RPMI8226 (cell line): Measurements from ENCODE around the gene DRD3.

Experiments used
- DNase-seq: peaks from one replicate; pipeline ENCODE4 v3.0.0-alpha.2; 2015

DRD3 gene

DNA sequence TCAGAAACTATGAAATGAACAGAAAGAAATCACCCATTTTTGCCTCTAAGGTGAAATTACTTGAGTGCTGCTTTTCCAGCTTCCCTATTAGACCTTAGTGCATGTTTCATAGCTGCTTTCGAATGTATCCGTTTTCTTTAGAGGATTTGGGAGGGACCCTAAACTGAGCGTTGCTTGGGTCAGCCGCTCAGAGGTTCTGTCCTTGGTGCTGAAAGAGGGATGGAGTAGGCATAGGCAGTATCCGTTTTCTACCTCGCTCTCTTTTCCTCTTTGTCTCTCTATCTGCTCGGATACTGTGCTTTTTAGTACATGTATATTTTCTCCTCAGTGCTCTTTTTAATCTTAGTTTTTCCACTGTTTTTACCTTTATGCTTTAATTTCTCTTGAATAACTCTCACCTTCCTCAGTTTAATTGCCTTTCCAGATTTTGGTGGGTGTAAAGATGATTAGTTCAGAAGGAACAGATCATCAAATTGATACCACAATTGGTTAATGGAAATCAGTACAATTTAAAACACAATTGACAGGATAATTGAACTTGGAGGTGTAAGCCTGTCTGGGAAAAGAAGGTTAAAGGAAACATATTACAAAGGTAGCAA lies at the start of gene DRD3:
TSS of gene DRD3 (minus strand) at position 283 of the 599 bp plus-strand sequence. CDS start 7,060 bp downstream, outside the sequence.
- peak; percentile 42 for DNase-seq

DNA sequence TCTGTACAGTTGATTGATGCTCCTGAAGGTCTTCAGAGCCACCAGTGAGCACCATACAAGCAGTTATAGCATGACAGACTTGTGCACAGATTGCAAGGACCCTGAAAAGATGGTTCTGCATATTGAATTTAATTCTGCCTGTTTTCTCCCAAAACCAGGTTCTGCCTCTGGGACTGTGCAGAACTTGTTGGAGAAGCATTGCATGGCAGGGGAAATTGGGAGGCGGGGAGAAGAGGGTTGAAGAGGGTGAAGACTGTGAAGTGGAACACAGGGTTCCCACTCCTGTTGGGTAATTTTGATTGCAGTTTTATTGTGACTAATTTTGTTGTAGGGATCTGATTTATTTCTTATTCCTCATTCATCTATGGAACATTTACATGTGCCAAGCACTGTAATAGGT lies 48.2 kb upstream of the DRD3 start:
- DNase-seq = no peak

DNA sequence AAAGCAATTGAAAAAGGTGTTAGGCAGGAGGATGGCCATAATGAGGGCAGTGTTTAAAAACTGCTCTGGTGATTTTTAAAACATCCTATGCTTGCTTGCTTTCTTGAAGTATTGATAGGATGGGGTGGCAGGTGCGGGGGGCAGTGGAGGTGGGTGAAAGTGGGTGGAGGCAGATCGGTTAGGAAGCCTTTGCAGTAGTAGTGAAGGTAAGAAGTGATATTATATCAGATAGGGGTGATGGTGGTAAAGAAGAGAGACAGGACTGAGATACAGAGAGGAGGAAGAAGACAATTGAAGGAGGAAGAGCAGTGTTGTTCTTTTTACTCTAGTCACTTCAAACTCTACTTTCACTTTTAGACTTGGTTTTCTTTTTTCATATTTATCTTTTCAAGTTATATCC lies 47.5 kb upstream of the DRD3 start:
- DNase-seq = no peak

DNA sequence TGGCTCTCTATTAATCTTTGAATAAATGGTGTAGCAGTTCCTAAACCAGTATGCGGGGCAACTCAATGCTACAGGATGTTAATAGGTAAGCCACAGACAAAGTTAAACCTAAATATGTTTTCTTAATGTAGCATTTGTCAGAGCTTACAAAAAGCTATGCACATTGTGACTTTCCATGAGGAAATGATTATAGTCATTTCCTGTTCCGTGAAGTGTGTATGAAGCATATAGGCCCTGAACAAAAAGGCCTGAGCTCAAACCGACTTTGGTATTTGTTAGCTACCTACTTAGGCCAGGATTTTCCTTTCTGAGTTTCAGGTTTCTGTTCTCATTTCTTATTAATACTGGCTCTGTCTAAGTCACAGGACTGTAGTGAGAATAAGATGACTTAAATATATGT lies 44.3 kb upstream of the DRD3 start:
- DNase-seq = no peak

DNA sequence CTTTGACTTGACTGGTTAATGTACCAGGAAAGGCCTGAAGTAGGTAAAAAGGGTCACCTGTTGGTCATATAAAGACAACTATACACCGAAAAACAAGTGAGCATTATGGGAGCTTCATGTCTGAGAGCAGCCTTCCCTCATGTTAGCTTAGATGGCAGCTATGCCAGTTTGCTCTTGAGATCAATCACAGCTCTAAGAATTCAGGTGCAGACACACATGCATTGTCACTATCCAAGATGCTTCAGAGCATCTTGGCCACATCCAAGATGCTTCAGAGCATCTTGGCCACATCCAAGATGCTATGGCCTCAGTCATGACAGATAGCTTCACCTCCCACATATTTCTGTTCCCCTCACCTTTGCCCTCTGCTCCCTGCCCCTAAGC lies 43.0 kb upstream of the DRD3 start:
- DNase-seq = no peak

DNA sequence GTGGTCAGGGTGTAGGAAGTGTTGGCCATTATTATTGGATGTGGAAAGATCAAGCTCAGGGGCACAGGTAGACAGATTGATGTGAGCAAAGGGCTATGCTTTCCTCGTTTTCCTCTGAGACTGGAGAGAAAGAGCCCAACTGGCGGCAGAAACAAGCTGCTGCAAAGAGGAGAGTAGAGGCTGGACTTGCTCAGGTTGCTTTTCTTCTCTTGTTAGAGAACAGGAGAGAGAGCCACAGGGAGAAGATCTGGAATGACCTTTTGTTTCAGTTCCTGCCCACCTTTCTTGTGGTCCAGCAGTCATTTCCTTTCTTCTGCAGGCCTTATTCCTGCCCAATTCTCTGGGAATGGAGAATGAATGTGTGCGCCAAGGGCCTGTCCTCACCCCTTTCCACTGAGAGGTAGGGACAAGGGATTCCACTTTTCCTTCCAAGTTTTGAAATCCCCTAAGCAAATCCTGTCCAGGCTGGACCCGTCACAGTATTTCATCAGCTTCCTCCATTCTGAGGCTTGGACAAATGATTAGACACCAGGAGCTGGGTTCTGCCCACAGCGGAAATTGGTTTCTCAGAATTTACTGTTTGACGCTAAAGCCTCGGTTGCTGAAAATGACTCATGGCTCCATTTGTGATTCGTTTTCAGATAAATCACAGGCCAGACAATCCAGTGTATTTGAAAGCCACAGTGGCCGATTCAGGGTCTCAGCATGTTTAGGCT lies 42.5 kb upstream of the DRD3 start:
- DNase-seq = no peak

DNA sequence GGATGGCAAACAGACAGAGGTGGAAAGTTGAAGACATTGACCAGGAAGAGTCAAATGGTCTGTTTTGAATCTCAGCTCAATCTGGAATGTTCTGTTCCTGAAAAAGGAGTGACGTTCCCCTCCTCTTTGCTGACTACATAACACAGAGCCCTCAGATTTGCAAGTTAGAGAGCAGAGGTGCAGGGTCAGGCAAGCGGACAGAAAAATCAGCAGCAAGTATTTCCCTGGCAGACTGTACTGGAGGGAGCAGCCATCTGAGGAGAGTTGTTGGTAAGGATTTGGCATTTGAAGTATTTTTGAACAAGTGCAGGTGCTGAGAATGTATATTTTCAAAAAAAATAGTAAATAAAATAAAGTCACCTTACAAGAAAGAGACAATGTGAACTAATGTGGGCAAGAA lies 40.9 kb upstream of the DRD3 start:
- no peak for DNase-seq

DNA sequence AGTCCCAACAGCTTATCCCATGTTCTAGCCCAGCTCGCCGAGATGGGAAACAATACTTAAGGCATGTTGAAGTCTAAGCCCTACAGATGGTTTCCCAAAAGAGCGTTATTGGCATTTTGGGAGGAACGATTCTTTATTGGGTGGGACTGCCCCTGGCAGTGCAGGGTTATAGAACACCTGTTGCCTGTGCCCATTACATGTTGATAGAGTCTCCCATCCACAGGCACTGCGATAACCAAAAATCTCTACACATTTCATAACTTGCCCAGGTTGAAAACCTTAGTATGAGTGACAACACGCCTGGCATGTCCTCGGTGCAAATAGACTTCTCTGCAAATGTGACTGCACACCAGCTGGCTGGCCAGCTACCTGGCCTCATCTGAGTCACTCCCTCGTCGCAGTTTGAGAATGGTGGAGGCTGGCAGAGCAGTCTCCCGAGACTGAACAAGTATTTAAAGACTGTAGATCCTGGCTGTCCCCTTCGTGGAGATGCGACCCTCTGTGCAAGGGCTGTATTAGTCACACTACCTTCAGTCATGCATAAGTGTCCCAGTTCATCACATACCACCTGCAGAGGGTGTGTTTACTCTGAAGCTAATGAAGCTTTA lies 39.8 kb upstream of the DRD3 start:
- DNase-seq = no peak

DNA sequence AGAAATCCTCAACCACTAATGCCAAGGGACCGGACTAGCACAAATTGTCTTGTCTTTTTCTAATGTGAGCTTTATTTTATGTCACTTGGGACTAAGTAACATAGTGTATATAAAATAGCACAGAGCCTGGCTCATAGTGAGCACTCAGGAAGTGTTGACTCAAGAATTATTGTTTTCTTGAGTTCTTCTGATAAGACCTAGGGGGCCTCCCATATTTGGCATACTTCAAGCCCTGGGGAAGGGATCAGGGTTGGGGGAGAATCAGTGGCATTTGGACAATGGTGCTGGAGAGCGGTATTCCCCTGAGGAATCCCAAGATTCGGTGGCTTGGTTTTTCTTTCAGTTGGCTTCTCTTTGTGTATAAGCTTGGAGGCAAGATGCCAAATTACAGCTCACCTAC lies 39.2 kb upstream of the DRD3 start:
- no peak for DNase-seq

DNA sequence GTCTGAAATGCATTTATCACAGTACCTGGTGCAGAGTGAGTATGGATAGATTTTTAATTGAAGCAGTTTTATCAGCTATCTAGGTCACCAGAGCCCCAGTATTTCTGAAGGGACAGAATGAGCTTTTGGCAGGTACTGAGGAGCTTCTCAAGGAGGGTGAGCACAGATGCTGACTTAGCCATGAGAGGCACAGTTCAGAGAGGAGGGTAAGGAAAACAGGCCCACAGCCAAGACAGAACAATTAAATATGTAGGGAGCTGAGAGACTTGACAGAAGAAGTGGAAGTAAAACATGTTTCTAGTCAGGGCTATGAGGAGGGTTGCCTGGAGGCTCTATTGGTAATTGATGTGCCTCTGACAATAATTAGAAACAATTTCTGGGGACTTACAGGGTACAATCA lies 38.4 kb upstream of the DRD3 start:
- no peak for DNase-seq

DNA sequence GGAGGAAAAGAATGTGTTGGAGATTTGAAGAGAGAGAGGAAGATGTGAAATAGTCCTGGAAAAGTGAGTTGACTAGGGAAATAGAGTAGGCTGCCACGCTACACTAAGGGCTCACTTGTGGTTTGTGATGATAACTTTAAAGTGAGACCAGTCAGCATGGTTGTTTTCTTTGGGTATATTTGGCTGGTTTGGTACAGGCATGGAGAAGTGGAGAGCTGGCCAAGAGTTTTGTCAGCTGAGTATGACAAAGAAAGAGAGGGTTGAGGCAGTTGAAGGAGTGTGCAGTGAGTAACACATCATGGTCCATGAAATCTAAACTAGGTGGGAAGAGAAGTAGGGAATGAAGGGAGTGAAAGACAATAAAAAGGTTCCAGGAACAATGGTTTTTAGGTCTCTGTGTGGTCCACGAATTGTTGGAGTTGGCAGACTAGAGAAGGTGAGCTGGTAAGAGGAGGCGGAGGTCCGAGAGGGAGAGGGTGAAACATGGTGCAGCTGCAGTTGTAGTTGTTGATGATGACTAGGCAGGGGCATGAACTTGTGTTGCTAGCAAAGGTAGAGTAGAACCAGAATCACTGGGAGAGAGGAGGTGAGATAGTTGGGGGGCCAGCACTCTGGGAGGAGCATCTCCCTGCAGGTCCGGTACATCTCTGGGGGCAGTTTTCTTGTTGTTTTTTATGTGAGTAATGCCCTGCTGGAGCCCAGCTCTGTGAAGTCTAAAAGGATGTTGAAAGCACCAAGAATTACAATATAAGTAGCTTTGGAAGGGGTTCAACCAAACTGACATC lies 37.5 kb upstream of the DRD3 start:
- DNase-seq = no peak

DNA sequence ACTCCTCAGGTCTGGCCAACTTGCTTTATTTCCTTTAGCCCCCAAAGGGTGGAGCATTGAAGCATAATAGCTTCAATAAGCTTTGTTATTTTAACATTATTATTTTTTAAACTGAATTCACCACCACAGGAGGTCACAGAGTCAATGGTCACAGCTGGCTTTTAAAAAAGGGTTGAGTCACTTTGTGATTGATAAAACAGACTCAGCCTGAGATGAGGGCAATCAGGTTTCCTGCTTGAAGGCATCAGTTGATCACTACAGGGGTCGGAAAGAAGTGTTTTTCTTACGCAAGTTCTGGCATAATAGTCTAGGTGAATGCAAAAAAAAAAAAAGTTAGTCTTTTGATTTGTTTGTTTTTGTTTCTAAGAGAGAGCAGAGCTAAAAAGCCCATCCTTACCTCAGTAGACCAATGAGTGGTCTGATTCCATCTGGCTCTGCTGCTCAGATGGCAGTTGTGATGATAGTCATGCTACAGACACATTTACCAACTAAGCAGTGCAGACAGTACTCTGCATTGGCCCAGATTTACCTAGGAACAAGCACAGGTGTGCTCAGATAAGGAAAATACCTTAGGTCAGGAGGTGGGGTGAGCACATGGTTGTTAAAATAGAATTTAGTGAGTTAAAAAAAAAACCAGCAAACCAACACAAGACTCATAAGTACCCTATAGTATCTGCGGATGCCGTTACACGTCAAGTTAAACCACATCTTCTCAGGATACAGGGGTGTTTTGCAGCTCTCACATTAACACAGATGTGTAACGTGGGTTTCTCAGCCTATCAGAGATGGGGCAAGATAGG lies 35.9 kb upstream of the DRD3 start:
- DNase-seq = no peak

DNA sequence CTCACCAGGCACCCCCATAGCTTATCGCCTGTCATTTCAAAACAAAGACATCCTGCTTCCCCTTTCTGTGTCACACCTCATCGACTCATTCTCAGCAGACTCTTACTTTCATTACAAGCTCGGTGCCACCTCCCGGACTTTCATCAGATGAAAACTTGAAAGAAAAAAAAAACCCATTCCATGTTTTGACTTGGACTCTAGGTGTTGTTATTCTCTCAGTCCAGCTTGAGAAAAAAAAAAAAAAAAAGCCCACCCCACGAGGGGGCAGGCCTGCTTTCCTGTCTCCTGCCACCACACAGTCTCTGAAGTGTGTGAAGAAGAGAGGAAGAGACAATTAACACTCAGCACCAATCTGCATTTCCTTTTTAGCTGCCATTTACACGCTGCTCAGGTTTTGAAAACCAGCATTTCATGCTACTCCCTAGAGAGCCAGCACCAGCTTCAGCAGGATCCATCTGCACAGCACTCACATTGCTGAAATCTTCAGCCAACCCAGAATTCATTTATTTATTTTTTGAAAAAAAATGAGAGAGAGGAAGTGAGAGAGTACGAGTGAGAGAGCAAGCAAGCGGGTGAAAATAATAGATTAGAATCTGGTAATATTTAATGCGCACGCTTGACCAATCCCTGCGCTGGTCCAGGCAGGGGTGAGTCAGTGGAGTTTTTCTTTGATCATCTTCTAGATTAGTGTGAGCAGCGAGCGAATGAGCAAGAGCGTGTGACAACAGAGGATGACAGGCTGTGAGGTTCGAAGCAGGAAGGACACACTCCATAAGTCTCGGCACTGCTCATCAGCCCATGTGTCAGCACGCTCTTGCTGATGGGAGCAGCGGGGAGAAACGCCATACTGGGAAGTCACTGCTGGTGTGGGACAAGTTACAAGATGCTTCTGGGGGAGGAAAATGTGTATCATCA lies 35.0 kb upstream of the DRD3 start:
- peak; percentile 9 for DNase-seq

DNA sequence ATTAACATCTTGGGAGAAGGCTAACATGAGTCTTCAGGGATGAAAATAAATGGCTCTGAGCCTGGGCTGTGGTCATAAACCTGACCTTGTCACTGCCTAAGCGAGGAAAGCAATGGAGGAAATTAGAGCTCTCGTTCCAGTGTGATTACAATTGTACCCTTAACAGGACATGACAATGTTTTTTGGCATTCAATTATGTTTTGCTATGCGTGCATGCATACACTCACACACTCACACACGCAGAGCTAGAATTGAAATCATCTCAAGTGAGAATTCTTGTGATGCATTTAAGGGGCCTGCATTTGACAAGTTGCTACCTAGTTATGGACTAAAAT lies 34.4 kb upstream of the DRD3 start:
- DNase-seq = no peak

DNA sequence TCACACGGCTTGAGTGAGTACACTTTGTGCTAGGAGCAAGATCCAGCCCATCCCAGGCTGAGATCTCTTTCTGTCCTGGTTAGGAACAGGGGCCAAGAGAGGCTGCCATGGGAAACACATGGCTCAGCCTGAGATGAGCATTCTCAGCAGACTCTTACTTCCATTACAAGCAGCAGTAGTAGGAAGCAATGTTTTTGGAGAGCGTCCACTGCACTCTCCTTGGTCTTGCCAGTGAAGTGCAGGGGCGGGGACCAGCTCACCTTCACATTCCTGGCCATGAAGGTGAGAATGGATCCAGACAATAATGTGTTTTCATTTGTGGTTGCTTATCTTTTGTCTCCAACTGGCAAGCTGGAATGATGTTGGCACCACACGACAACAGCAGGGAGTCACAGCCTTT lies 33.8 kb upstream of the DRD3 start:
- no peak for DNase-seq

DNA sequence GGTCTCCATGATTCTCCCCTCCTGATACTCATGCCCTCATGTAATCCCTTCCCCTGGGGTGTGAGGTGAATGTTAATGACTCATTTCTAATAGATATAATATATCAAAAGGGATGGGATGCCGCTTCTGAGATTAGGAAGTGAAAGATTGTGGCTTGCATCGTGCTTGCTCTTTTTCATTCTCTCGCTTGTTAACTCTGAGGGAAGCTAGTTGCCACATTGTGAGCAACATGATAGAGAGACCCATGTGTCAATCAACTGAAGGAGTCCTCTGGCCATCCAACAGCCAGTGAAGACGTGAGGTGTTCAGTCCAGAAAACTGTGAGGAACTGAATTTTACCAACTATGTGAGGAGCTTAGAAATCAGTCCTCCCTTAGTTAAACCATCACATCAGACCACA lies 28.9 kb upstream of the DRD3 start:
- no peak for DNase-seq

DNA sequence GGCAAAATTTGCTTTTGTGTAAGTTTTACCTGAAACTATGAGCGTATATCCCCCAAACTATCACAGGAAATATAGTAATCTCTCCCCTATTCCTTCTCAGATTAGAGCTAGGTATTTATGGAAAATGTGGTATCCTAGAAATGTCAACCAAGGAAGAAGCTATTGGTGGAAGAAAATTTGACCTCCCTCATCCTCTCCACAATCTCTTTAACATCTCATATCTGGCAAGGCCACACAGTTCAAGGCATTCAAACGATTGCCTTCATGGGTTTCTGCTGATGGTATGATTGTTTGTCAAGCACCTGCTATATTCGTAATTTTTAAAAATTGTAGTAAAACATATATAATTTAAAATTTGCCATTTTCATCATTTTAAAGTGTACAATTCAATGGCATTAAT lies 27.5 kb upstream of the DRD3 start:
- DNase-seq = no peak

DNA sequence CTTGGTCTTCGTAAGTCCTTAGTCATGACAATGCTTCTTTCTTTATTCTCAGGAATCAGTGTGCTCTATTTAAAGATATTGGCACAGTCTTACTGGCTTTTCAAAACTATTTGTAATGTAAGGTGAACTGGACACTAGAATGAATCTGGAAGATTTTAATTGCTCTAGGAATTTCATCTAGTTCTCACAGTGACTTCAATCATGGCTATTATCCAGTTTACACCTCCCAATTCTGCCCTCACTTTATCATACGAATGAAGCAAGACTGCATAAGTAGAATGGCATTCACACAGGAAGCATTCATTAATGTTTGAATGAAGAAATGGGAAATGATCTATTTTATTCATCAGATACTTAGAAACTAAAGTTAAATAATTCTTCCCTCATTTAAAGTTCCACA lies 26.7 kb upstream of the DRD3 start:
- DNase-seq = no peak

DNA sequence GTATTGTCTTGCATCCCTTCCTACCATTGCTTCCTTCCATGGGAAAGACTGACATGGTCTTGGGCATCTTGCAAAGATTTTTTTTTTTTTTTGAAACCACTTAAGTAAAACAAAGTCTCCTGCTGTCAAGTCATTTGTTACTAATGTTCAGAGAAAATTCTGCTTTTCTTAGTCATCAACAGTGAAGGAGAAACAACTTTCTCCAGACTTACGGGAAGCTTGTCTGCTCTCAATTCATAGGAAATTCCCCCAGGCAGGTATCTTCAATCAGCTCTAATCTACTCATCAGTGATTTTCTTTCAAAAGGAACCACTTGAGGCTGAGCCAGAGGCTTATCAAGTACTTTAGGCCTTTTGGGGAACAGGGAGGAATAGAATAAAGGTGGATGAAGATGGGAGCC lies 15.9 kb upstream of the DRD3 start:
- DNase-seq = no peak

DNA sequence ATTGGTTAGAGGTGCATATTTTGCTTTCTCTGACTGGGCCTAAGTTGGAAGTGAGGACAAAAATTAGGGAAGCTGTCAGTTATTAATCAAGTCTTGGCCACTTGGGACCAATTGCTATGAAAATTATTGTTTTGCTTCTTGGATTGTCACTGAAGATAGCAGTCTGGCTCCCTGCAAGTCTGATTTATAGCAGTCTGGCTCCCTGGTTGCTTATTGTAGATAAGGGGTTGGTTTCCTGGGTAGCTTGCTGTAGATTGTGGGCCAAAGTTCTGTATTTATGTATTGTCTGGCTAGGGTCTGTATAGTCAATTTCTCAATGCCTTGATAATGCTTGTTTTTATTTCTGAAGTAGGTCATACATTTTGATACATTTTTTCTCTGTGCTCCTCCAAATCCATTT lies 13.3 kb upstream of the DRD3 start:
- no peak for DNase-seq

DNA sequence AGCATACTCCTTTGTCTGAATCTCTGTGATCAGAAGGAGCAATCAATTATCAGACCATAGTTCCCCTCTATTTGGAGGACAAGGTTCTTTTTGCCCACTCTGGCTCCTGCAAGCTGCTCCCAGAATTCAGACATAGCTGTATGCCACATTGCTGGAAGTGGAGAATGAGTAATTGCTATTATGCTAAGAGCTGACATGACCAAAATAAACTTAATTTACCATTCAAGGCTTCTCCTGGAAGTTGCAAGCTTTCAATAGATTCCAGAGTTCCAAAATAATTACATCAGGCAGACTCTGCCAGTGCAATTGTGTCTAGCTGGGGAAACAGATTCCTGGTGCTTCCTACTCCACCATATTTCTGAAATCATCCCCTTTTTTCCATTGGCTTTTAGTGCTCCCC lies 7.6 kb upstream of the DRD3 start:
- DNase-seq = no peak

DNA sequence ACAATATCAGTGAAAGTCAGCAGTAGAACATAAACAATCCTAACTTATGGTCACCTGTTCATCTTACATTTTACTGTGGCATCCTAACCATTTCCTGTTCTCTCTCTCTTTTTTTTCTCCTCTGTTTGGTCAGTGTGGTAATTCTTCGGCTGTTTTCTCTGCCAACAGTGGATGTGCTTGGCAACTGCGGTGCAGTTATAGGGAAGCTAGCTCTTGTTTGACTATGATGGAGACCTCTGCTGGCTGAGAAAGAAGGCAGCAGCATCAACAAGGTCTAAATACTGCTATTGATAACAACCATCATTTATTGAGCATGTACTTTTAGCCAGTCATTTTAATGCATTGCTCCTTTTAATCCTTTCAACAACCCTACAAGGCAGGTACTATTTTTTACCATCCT lies 723 bp upstream of the DRD3 start:
- peak; percentile 9 for DNase-seq
